Right atrium auricular region (tissue), 2 donors: ENCODE results near the gene IRF2BP1. TPM values are rescaled to one million over a fixed set of nuclear protein-coding genes. Genes with fewer than 3 reads are reported as not detected.

Source experiments
- DNase-seq: peaks from one replicate; pipeline ENCODE4 v3.0.0-alpha.2; 2019; ENCODE audit warnings: low spot score
- H3K27ac ChIP-seq, 2 donors: fragments of 200-600 bp; sonication (generic); 1 replicate in 1 of 2; 2 replicates in 1 of 2; pipeline ENCODE4 v1.5.1; 2016 to 2019
- H3K27me3 ChIP-seq, 2 donors: fragments of 200-600 bp; sonication (generic); one replicate each; pipeline versions ENCODE4 v1.5.1 to v1.6.0; 2017 to 2019
- H3K36me3 ChIP-seq: fragments of 200-600 bp; sonication (generic); one replicate; pipeline ENCODE4 v1.5.1; 2016
- H3K4me1 ChIP-seq, 2 donors: fragments of 200-600 bp; sonication (generic); one replicate each; pipeline versions ENCODE4 v1.5.1 to v1.6.0; 2017 to 2019
- H3K4me3 ChIP-seq, 2 donors: fragments of 200-600 bp; sonication (generic); 1 replicate in 1 of 2; 2 replicates in 1 of 2; pipeline ENCODE4 v1.5.1; 2017 to 2019; ENCODE audit warnings: mild to moderate bottlenecking in 1 of 2, moderate library complexity in 1 of 2
- H3K9me3 ChIP-seq, 2 donors: fragments of 200-600 bp; sonication (generic); one replicate each; pipeline ENCODE4 v1.5.1; 2019
- total RNA-seq, 2 donors: library from RNA; depleted of rRNA; stranded (reverse); fragments of >200 nt; gene quantifications; one replicate each; pipeline ENCODE4 v1.1.0, GENCODE V29; 2016
- TF ChIP-seq, protein P1 (sequence below), 2 donors: fragments of 200-600 bp; sonication (generic); IDR thresholded peaks; one replicate each; pipeline ENCODE4 v1.5.1; 2019; ENCODE audit warnings: antibody characterized with exemption in 2 of 2

The IRF2BP1 gene
- total RNA-seq, 2 donors from 2014 or later = 24.2 to 30.5 TPM

DNA sequence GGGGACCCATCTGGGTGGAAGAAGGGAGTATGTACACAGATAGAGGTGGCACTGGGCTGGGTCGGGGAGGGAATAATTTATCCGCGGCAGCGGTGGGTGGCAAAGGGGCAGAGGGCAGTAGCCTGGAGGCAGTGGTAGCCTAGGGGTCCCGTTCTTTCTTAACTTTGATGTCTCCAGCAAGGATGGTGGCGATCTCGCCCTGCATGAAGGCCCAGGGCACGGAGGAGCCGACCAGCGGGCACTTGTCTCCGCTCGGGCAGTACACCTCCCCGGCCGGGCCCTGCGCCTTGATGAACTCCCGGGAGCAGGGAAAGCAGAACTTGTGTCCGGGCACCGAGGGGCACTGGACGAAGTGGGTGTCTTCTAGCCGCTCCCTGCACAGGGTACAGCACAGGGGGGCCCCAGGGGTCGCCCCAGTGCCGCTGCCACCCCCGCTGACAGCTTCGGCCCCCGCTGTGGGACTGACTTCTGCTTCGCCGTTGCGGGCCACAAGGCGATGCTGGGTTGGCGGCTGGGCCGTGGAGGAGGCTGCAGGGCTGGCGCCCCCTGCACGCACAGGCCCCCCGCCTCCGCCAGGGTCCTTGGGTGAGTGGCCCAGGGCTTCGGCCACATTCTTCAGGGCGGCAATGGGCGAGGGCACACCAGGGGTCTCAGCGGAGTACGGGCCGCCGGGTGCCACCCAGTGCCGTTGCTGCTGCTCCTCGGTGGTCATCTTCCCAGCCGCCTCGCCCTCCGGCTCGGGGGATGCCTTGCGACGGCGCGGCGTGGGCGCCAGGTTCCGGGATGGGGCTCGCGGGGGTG lies 1.9 kb downstream of the IRF2BP1 start:
- H3K4me3 ChIP-seq = no peak overlapping the region
- H3K4me1 ChIP-seq = peaks cover 0 to 44% of the 10 kb centered on the region in 2 donors
- no peak for DNase-seq
- no peak overlapping the region for H3K27ac ChIP-seq
- TF ChIP-seq, protein P1, sequence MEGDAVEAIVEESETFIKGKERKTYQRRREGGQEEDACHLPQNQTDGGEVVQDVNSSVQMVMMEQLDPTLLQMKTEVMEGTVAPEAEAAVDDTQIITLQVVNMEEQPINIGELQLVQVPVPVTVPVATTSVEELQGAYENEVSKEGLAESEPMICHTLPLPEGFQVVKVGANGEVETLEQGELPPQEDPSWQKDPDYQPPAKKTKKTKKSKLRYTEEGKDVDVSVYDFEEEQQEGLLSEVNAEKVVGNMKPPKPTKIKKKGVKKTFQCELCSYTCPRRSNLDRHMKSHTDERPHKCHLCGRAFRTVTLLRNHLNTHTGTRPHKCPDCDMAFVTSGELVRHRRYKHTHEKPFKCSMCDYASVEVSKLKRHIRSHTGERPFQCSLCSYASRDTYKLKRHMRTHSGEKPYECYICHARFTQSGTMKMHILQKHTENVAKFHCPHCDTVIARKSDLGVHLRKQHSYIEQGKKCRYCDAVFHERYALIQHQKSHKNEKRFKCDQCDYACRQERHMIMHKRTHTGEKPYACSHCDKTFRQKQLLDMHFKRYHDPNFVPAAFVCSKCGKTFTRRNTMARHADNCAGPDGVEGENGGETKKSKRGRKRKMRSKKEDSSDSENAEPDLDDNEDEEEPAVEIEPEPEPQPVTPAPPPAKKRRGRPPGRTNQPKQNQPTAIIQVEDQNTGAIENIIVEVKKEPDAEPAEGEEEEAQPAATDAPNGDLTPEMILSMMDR (IDR thresholded peaks at IDR 0.05) = no peak
- no peaks in the 10 kb centered on the region for H3K27me3 ChIP-seq
- peaks cover 10% of the 10 kb centered on the region for H3K36me3 ChIP-seq
- no peaks in the 10 kb centered on the region for H3K9me3 ChIP-seq

GRCh38 chr19:45883586-45883880 lies 2.4 kb downstream of the IRF2BP1 start:
- H3K27me3 ChIP-seq = no peaks in the 10 kb centered on the region
- no peak overlapping the region for H3K27ac ChIP-seq
- TF ChIP-seq, protein P1 (IDR thresholded peaks at IDR 0.05) = peak; percentile 18 to 40
- peaks cover 0 to 44% of the 10 kb centered on the region in 2 donors for H3K4me1 ChIP-seq
- no peaks in the 10 kb centered on the region for H3K9me3 ChIP-seq
- peaks cover 10% of the 10 kb centered on the region for H3K36me3 ChIP-seq
- peak overlapping the region in 1 of 2 donors; percentile 15 for H3K4me3 ChIP-seq
- no peak for DNase-seq

GRCh38 chr19:45882652-45883585 lies 3.0 kb downstream of the IRF2BP1 start:
- TF ChIP-seq, protein P1 (IDR thresholded peaks at IDR 0.05) = peak; percentile 82 to 86
- Histone ChIP-seq H3K4me1 (peaks cover 0 to 44% of the 10 kb centered on the region in 2 donors), H3K9me3 (no peaks in the 10 kb centered on the region), H3K27ac (peak overlapping the region in 1 of 2 donors; percentile 26), H3K27me3 (no peaks in the 10 kb centered on the region), H3K4me3 (peak overlapping the region in 1 of 2 donors; percentile 15), H3K36me3 (peaks cover 10% of the 10 kb centered on the region)
- peak; percentile 80 for DNase-seq

GRCh38 chr19:45881909-45882528 lies 3.9 kb downstream of the IRF2BP1 start:
- no peak for DNase-seq
- Histone ChIP-seq H3K27ac (no peak overlapping the region), H3K4me3 (no peak overlapping the region), H3K9me3 (no peaks in the 10 kb centered on the region), H3K27me3 (no peaks in the 10 kb centered on the region), H3K36me3 (peaks cover 10% of the 10 kb centered on the region), H3K4me1 (peaks cover 0 to 46% of the 10 kb centered on the region in 2 donors)
- TF ChIP-seq, protein P1 (IDR thresholded peaks at IDR 0.05) = no peak

GRCh38 chr19:45881082-45881908 lies 4.6 kb downstream of the IRF2BP1 start:
- DNase-seq = no peak
- Histone ChIP-seq H3K9me3 (no peaks in the 10 kb centered on the region), H3K27ac (no peak overlapping the region), H3K4me1 (peaks cover 0 to 51% of the 10 kb centered on the region in 2 donors), H3K36me3 (peaks cover 10% of the 10 kb centered on the region), H3K4me3 (no peak overlapping the region), H3K27me3 (no peaks in the 10 kb centered on the region)
- TF ChIP-seq, protein P1 (IDR thresholded peaks at IDR 0.05) = no peak
